HEK293T (cell line): ENCODE measurements around the gene NUP160.
"Not testable (repeated sequence)": the region's sequence is repeated elsewhere in the genome, so short reads cannot be mapped to it uniquely, and the experiment has no call there.

Experiments used
- CTCF ChIA-PET: fragments of 350-600 bp; formaldehyde crosslinking; extraction: SDS; loops from one replicate; lab custom pipeline; 2021; ENCODE audit warnings: antibody characterized with exemption, inconsistent platforms; lab: Yijun Ruan, JAX
- POLR2A ChIA-PET: fragments of 350-600 bp; formaldehyde crosslinking; extraction: SDS; loops from one replicate; lab custom pipeline; 2020; ENCODE audit warnings: antibody characterized with exemption, inconsistent platforms; lab: Yijun Ruan, JAX
- DNase-seq: peaks from one replicate; pipeline ENCODE4 v3.0.0; 2012; ENCODE audit warnings: mixed read lengths; ENCODE audit errors: extremely low spot score
- ARNT ChIP-seq: fragments of 450-650 bp; IDR thresholded peaks from 2 replicates; pipeline ENCODE4 v1.6.1; 2017; ENCODE audit warnings: mild to moderate bottlenecking
- BHLHE40 ChIP-seq: fragments of 450-650 bp; IDR thresholded peaks from 2 replicates; pipeline ENCODE4 v1.6.1; 2016; ENCODE audit warnings: mild to moderate bottlenecking, moderate library complexity, borderline replicate concordance
- CTBP1 ChIP-seq: fragments of 450-650 bp; IDR thresholded peaks from 2 replicates; pipeline ENCODE4 v1.6.1; 2016; ENCODE audit warnings: borderline replicate concordance
- ELF4 ChIP-seq: fragments of 450-650 bp; IDR thresholded peaks from 2 replicates; pipeline ENCODE4 v1.6.1; 2017; ENCODE audit warnings: antibody characterized with exemption
- FOXA1 ChIP-seq: fragments of 450-650 bp; IDR thresholded peaks from 2 replicates; pipeline ENCODE4 v1.6.1; 2016; ENCODE audit warnings: mild to moderate bottlenecking
- FOXK2 ChIP-seq: fragments of 450-650 bp; IDR thresholded peaks from 2 replicates; pipeline ENCODE4 v1.6.1; 2016; ENCODE audit warnings: mild to moderate bottlenecking
- FOXM1 ChIP-seq: fragments of 450-650 bp; IDR thresholded peaks from 2 replicates; pipeline ENCODE4 v1.6.1; 2017; ENCODE audit warnings: mild to moderate bottlenecking, borderline replicate concordance
- HDGF ChIP-seq: fragments of 450-650 bp; IDR thresholded peaks from 2 replicates; pipeline ENCODE4 v1.6.1; 2017; ENCODE audit warnings: antibody characterized with exemption, borderline replicate concordance
- L3MBTL2 ChIP-seq: fragments of 450-650 bp; conservative IDR thresholded peaks from 2 replicates; pipeline ENCODE4 v1.6.1; 2016; ENCODE audit warnings: mild to moderate bottlenecking
- LEF1 ChIP-seq: fragments of 450-650 bp; IDR thresholded peaks from 2 replicates; pipeline ENCODE4 v1.6.1; 2017; ENCODE audit warnings: mild to moderate bottlenecking, borderline replicate concordance
- NFRKB ChIP-seq: fragments of 450-650 bp; IDR thresholded peaks from 2 replicates; pipeline ENCODE4 v1.6.1; 2016; ENCODE audit warnings: mild to moderate bottlenecking, moderate library complexity
- SP1 ChIP-seq: fragments of 450-650 bp; IDR thresholded peaks from 2 replicates; pipeline ENCODE4 v1.6.1; 2017
- SUZ12 ChIP-seq: fragments of 450-650 bp; IDR thresholded peaks from 2 replicates; pipeline ENCODE4 v1.6.1; 2016; ENCODE audit warnings: mild to moderate bottlenecking
- TARDBP ChIP-seq: fragments of 450-650 bp; IDR thresholded peaks from 2 replicates; pipeline ENCODE4 v1.6.1; 2016
- ZNF384 ChIP-seq: fragments of 450-650 bp; IDR thresholded peaks from 2 replicates; pipeline ENCODE4 v1.6.1; 2016
- TF ChIP-seq, protein P1 (sequence below): fragments of 450-650 bp; IDR thresholded peaks from 2 replicates; pipeline ENCODE4 v1.6.1; 2016

Gene NUP160, protein sequence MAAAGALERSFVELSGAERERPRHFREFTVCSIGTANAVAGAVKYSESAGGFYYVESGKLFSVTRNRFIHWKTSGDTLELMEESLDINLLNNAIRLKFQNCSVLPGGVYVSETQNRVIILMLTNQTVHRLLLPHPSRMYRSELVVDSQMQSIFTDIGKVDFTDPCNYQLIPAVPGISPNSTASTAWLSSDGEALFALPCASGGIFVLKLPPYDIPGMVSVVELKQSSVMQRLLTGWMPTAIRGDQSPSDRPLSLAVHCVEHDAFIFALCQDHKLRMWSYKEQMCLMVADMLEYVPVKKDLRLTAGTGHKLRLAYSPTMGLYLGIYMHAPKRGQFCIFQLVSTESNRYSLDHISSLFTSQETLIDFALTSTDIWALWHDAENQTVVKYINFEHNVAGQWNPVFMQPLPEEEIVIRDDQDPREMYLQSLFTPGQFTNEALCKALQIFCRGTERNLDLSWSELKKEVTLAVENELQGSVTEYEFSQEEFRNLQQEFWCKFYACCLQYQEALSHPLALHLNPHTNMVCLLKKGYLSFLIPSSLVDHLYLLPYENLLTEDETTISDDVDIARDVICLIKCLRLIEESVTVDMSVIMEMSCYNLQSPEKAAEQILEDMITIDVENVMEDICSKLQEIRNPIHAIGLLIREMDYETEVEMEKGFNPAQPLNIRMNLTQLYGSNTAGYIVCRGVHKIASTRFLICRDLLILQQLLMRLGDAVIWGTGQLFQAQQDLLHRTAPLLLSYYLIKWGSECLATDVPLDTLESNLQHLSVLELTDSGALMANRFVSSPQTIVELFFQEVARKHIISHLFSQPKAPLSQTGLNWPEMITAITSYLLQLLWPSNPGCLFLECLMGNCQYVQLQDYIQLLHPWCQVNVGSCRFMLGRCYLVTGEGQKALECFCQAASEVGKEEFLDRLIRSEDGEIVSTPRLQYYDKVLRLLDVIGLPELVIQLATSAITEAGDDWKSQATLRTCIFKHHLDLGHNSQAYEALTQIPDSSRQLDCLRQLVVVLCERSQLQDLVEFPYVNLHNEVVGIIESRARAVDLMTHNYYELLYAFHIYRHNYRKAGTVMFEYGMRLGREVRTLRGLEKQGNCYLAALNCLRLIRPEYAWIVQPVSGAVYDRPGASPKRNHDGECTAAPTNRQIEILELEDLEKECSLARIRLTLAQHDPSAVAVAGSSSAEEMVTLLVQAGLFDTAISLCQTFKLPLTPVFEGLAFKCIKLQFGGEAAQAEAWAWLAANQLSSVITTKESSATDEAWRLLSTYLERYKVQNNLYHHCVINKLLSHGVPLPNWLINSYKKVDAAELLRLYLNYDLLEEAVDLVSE (N-terminal part only)

DNA sequence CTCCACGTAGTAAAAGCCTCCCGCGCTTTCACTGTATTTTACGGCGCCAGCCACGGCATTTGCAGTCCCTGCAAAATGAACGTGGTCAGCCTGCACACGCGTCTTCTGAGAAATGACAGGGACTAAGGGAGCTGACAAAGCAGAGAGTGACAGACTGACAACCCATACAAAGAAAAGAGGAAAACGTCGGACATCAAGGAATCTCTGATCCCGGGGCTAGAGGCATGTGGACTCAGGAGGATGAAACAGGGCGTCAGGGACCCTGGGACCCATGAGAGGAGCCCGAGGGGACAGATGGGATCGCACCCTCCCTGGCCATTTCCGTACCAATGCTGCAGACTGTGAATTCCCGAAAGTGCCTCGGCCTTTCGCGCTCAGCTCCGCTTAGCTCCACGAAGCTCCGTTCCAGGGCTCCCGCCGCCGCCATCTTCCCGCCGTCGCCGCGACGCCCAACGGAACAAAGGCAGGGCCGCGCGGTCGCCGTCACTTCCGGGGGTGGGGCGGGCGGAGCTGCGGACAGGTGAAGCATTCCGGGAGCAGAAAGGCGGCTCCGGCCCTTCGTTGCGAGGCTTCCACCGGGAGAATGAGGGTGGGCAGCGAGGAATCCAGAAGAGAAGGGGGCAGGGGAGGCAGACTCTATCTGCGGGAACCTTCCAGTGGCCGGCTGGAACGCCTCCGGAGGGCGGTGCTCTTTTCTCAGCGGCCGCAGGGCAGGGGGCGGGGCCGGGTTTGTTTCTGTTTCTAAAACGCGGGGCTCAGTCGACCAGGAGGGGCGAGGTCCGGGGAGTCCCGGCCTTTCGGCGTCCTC lies at the start of gene NUP160:
Gene NUP160 (minus strand): TSS at position 459 of the 808 bp plus-strand sequence. CDS start 32 bp downstream, at position 427.
- TF ChIP-seq BHLHE40 (no peak), L3MBTL2 (peak; percentile 90), FOXA1 (no peak), TARDBP (no peak), SP1 (no peak)
- TF ChIP-seq, protein P1, sequence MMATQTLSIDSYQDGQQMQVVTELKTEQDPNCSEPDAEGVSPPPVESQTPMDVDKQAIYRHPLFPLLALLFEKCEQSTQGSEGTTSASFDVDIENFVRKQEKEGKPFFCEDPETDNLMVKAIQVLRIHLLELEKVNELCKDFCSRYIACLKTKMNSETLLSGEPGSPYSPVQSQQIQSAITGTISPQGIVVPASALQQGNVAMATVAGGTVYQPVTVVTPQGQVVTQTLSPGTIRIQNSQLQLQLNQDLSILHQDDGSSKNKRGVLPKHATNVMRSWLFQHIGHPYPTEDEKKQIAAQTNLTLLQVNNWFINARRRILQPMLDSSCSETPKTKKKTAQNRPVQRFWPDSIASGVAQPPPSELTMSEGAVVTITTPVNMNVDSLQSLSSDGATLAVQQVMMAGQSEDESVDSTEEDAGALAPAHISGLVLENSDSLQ = 0 out of 2 replicates have a peak, but pooled peaks have one; percentile 12
- POLR2A ChIA-PET = interaction anchor here (0.7 to 1.4 kb wide), 4 partner anchors 12 to 20 kb away, joined by 3 to 5 read pairs (median 3); no protein-coding TSS in a partner anchor
- peak; percentile 86 for DNase-seq
- CTCF ChIA-PET = interaction anchor here (1.0 kb wide), 1 partner anchor 9 kb away, joined by 4 read pairs; no protein-coding TSS in a partner anchor

DNA sequence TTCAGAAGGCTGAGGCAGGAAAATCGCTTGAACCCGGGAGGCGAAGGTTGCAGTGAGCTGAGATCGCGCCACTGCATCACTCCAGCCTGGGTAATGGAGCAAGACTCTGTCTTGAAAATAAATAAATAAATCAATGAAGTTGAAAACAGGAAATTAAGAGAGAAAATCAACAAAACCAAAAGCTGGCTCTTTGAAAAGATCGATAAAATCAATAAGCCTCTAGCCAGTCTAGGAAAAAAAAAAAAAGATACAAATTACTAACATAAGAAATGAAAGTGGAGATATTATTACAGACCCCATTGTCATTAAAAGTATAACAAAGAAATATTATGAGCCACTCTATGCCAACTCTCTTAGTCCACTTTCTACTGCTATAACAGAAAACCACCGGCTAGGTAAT lies 48.0 kb upstream of the NUP160 start:
- TF ChIP-seq SP1 = no peak
- no peak for TF ChIP-seq FOXA1
- no peak for TF ChIP-seq L3MBTL2
- TF ChIP-seq, protein P1 = no peak
- ChIA-PET CTCF (no interaction called here), POLR2A (no interaction called here)
- no peak for DNase-seq

DNA sequence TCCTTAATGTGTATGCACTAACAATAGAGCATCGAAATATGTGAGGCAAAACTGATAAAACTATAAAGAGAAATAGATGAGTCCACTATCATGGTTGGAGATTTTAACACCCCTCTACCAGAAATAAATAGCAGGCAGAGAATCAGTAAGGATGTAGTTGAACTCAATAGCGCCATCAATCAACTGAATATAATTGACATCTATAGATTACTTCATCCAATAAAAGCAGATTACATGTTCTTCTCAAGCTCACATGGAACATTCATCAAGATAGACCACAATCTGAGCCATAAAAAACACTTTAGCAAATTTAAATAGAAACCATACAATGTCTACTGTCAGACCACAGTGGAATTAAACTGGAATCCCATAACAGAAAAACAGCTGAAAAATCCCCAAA lies 46.9 kb upstream of the NUP160 start:
- CTCF ChIA-PET = no interaction called here
- POLR2A ChIA-PET = no interaction called here
- no peak for TF ChIP-seq ELF4
- TF ChIP-seq, protein P1 = peak; percentile 54; the same call in 1 of the 2 replicates
- DNase-seq = no peak

DNA sequence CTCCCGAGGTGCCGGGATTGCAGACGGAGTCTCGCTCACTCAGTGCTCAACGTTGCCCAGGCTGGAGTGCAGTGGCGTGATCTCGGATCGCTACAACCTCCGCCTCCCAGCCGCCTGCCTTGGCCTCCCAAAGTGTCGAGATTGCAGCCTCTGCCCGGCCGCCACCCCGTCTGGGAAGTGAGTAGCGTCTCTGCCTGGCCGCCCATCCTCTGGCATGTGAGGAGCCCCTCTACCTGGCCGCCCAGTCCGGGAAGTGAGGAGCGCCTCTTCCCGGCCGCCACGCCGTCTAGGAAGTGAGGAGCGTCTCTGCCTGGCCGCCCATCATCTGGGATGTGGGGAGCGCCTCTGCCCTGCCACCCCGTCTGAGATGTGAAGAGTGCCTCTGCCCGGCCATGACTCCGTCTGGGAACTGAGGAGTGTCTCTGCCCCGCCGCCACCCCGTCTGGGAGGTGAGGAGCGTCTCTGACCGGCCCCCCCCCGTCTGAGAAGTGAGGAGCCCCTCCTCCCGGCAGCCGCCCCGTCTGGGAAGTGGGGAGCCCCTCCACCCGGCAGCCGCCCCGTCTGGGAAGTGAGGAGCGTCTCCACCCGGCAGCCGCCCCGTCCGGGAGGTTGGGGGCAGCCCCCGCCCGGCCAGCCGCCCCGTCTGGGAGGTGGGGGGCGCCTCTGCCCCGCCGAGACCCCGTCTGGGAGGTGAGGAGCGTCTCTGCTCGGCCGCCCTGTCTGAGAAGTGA lies 44.6 kb upstream of the NUP160 start:
- CTCF ChIA-PET, DNase-seq, POLR2A ChIA-PET: not testable (repeated sequence)

DNA sequence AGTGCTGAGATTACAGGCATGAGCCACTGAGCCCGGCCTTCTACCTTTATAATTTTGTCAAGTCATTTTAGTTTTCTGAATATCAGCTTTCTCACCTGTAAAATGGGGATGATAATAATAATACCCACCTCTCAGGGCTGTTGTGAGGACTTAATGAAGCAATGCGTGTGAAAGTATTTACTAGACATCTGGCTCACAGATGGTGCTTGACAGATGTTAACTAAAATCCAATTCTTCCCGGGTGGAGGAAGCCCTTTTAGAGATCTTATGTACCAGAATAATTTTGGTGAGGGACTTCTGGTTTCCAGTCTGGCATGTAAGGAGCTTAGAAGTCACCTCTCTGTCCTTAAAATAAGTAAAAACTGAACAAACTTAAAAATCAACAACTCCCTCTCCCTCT lies 43.7 kb upstream of the NUP160 start:
- ChIA-PET CTCF (no interaction called here), POLR2A (no interaction called here)
- DNase-seq = no peak
- no peak for TF ChIP-seq ARNT
- no peak for TF ChIP-seq HDGF
- TF ChIP-seq FOXA1 = no peak
- TF ChIP-seq LEF1 = no peak
- no peak for TF ChIP-seq SP1
- TF ChIP-seq ELF4 = no peak
- no peak for TF ChIP-seq CTBP1
- TF ChIP-seq SUZ12 = no peak
- TF ChIP-seq L3MBTL2 = no peak
- TF ChIP-seq ZNF384 = no peak
- TF ChIP-seq, protein P1 = no peak
- no peak for TF ChIP-seq FOXK2
- TF ChIP-seq BHLHE40 = no peak
- no peak for TF ChIP-seq TARDBP
- no peak for TF ChIP-seq FOXM1
- no peak for TF ChIP-seq NFRKB
